ENCODE results near the gene MTA1.
A peak's percentile ranks its signal among the peaks of the same experiment; 100 is the strongest.

The MTA1 gene

GRCh38 chr14:105411017-105411941 lies 8.3 kb upstream of the MTA1 start:
- DNase-seq: no peak

GRCh38 chr14:105411985-105412770 lies 7.4 kb upstream of the MTA1 start:
- DNase-seq: no peak

- DNase-seq: no peak
Measured at GRCh38 chr14:105412771-105413543, 6.7 kb upstream of the MTA1 start.

GRCh38 chr14:105413544-105413886 lies 6.1 kb upstream of the MTA1 start:
- DNase-seq: no peak

GRCh38 chr14:105414456-105415371 lies 4.9 kb upstream of the MTA1 start:
- peak; percentile 42 for DNase-seq

GRCh38 chr14:105415481-105416428 lies 3.9 kb upstream of the MTA1 start:
- no peak for DNase-seq

GRCh38 chr14:105416671-105417070 lies 3.0 kb upstream of the MTA1 start:
- DNase-seq: no peak

- DNase-seq: no peak
Measured at GRCh38 chr14:105417690-105418121, 1.9 kb upstream of the MTA1 start.

GRCh38 chr14:105418269-105419194 lies 1.1 kb upstream of the MTA1 start:
- no peak for DNase-seq

- DNase-seq: no peak
Measured at GRCh38 chr14:105420101-105420973, 710 bp downstream of the MTA1 start.

GRCh38 chr14:105420974-105421674 lies 1.5 kb downstream of the MTA1 start:
- no peak for DNase-seq

- no peak for DNase-seq
Measured at GRCh38 chr14:105421723-105422615, 2.3 kb downstream of the MTA1 start.

- no peak for DNase-seq
Measured at GRCh38 chr14:105422695-105423487, 3.3 kb downstream of the MTA1 start.

- no peak for DNase-seq
Measured at GRCh38 chr14:105423488-105424195, 4.0 kb downstream of the MTA1 start.

GRCh38 chr14:105424861-105425260 lies 5.2 kb downstream of the MTA1 start:
- no peak for DNase-seq
